Measurements from ENCODE around the gene DLST. TPM values are rescaled to one million over a fixed set of nuclear protein-coding genes. Genes with fewer than 3 reads are reported as not detected.

DLST gene
- total RNA-seq, 4 donors from 2014 or later: 80.9 to 91.6 (median 83.5) TPM

- H3K4me1 ChIP-seq: peaks cover 0 to 14% of the 10 kb centered on the region in 2 donors
- no peak overlapping the region for H3K27ac ChIP-seq
- DNase-seq: no peak
- TF ChIP-seq CTCF (IDR thresholded peaks at IDR 0.05): no peak
- TF ChIP-seq POLR2A (IDR thresholded peaks at IDR 0.05): no peak
- intact Hi-C loops (cut with DNase I): loop anchor here (5.0 kb wide), 2 partner anchors 47 to 227 kb away; no protein-coding TSS in a partner anchor
- H3K27me3 ChIP-seq: no peaks in the 10 kb centered on the region
- H3K36me3 ChIP-seq: no peaks in the 10 kb centered on the region
- H3K4me3 ChIP-seq (replicated peaks in 1 of 3): no peak overlapping the region
- H3K9me3 ChIP-seq: no peaks in the 10 kb centered on the region
- 72 to 73% methylated on average over 10 of the region's 10 CpGs for WGBS, 2 donors
Measured at GRCh38 chr14:74859757-74860552, 21.8 kb upstream of the DLST start.

GRCh38 chr14:74860899-74861733 is 20.6 kb upstream of the DLST start:
- peak; percentile 92 to 95 for DNase-seq
- intact Hi-C loops (cut with DNase I): loop anchor here (5.0 kb wide), 2 partner anchors 46 to 226 kb away; no protein-coding TSS in a partner anchor
- no peaks in the 10 kb centered on the region for H3K27me3 ChIP-seq
- no peak overlapping the region for H3K4me3 ChIP-seq (replicated peaks in 1 of 3)
- H3K9me3 ChIP-seq: no peaks in the 10 kb centered on the region
- H3K4me1 ChIP-seq: peaks cover 0 to 14% of the 10 kb centered on the region in 2 donors
- no peak overlapping the region for H3K27ac ChIP-seq
- no peaks in the 10 kb centered on the region for H3K36me3 ChIP-seq
- WGBS, 2 donors: 22 to 27% methylated on average over 7 of the region's 7 CpGs
- peak; percentile 75 to 94 (median 86) for TF ChIP-seq CTCF (IDR thresholded peaks at IDR 0.05)
- TF ChIP-seq POLR2A (IDR thresholded peaks at IDR 0.05): no peak

DNA sequence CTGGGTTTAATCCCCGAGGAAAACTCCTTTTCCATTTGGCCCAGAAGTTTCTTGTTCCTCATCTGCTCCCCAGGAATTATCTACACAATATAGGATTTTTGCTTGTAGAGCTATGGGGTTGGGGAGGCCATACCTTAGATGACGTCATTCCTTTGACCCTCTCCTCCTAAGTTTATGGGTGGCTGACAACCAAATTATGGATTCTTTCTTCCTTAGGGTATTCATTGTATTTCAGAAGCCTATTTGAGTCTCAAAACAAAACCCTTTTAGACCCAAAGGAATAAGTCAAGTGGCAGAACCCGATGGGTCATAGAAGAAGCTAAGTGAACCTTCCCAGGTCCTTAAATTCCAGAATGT is 20.0 kb upstream of the DLST start:
- H3K36me3 ChIP-seq: no peaks in the 10 kb centered on the region
- H3K4me1 ChIP-seq: peaks cover 0 to 11% of the 10 kb centered on the region in 2 donors
- 72 to 78% methylated on average over 3 of the region's 3 CpGs for WGBS, 2 donors
- H3K27me3 ChIP-seq: no peaks in the 10 kb centered on the region
- no peaks in the 10 kb centered on the region for H3K9me3 ChIP-seq
- intact Hi-C loops (cut with DNase I): loop anchor here (5.0 kb wide), 2 partner anchors 46 to 226 kb away; no protein-coding TSS in a partner anchor
- H3K27ac ChIP-seq: no peak overlapping the region
- H3K4me3 ChIP-seq (replicated peaks in 1 of 3): no peak overlapping the region
- TF ChIP-seq CTCF (IDR thresholded peaks at IDR 0.05) (no peak), POLR2A (IDR thresholded peaks at IDR 0.05) (no peak)
- DNase-seq: no peak

GRCh38 chr14:74863274-74863673 is 18.4 kb upstream of the DLST start:
- H3K27ac ChIP-seq: no peak overlapping the region
- H3K4me3 ChIP-seq (replicated peaks in 1 of 3): no peak overlapping the region
- no peaks in the 10 kb centered on the region for H3K36me3 ChIP-seq
- H3K4me1 ChIP-seq: peaks cover 0 to 6% of the 10 kb centered on the region in 2 donors
- intact Hi-C loops (cut with DNase I): loop anchor here (5.0 kb wide), 2 partner anchors 44 to 224 kb away; no protein-coding TSS in a partner anchor
- no peaks in the 10 kb centered on the region for H3K27me3 ChIP-seq
- TF ChIP-seq POLR2A (IDR thresholded peaks at IDR 0.05): no peak
- no peak for TF ChIP-seq CTCF (IDR thresholded peaks at IDR 0.05)
- DNase-seq: no peak
- H3K9me3 ChIP-seq: no peaks in the 10 kb centered on the region
- 84 to 93% methylated on average over 6 to 8 of the region's 9 CpGs for WGBS, 2 donors
